ENCODE data around the gene FAAP100. TPM values are rescaled to one million over a fixed set of nuclear protein-coding genes. Genes with fewer than 3 reads are reported as not detected.
"Not testable (repeated sequence)": the region's sequence is repeated elsewhere in the genome, so short reads cannot be mapped to it uniquely, and the experiment has no call there.

The FAAP100 gene
- total and polyA plus RNA-seq, 2 experiments from 2014 or later = 51.2 to 65.6 TPM

DNA sequence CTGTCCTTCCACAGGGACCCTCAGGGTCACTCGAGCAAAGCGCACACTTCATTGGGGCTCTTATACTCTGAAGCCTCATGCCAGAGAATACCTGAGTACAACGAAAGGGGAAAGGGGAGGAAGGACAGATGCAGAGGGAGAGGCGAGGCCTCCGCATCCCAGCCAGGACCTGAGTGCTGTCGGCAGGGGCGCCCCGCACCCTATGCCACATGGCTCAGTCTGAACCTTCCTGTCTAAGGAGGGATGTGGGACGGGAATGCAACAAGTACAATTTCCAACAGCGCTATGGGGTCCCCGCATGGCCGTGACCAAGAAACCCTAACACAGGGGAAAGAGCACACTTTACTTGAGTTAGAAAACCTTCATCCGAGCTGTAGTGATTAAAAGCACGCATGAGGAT is 39.8 kb upstream of the FAAP100 start:
- H3K27ac ChIP-seq = no peak overlapping the region
- H3K4me1 ChIP-seq (ENCODE audit: low read depth) = no peaks in the 10 kb centered on the region
- TF ChIP-seq, protein P1, sequence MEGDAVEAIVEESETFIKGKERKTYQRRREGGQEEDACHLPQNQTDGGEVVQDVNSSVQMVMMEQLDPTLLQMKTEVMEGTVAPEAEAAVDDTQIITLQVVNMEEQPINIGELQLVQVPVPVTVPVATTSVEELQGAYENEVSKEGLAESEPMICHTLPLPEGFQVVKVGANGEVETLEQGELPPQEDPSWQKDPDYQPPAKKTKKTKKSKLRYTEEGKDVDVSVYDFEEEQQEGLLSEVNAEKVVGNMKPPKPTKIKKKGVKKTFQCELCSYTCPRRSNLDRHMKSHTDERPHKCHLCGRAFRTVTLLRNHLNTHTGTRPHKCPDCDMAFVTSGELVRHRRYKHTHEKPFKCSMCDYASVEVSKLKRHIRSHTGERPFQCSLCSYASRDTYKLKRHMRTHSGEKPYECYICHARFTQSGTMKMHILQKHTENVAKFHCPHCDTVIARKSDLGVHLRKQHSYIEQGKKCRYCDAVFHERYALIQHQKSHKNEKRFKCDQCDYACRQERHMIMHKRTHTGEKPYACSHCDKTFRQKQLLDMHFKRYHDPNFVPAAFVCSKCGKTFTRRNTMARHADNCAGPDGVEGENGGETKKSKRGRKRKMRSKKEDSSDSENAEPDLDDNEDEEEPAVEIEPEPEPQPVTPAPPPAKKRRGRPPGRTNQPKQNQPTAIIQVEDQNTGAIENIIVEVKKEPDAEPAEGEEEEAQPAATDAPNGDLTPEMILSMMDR (IDR thresholded peaks at IDR 0.05; ENCODE audit: low read depth, low read length) = no peak
- H3K4me3 ChIP-seq = no peak overlapping the region
- DNase-seq (ENCODE audit: low read depth in 1 of 2, low spot score in 1 of 2) = no peak
- no peaks in the 10 kb centered on the region for H3K9me3 ChIP-seq (ENCODE audit: low read depth)
- no peaks in the 10 kb centered on the region for H3K27me3 ChIP-seq
- peaks cover 67% of the 10 kb centered on the region for H3K36me3 ChIP-seq

DNA sequence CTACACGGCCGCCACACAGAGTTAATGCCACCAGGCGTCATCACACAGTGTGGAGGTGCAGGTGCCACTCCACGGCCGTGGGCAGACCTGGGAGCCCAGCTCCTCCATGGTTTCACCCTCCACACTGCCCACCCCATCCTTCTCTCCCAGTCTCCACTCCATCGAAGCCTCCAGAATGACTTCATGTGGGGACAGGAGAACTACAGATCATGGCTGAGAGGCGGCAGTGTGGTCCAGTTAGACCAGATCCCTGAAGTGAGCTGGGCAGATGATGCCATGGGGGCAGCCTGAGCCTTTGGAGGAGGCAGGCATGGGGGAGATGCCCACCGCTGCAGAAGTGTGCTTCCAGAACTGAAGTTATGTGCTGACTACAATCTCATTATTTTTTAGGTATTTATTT is 38.0 kb upstream of the FAAP100 start:
- Histone ChIP-seq H3K36me3 (peaks cover 64% of the 10 kb centered on the region), H3K27ac (no peak overlapping the region), H3K4me1 (ENCODE audit: low read depth) (no peaks in the 10 kb centered on the region), H3K9me3 (ENCODE audit: low read depth) (no peaks in the 10 kb centered on the region), H3K4me3 (no peak overlapping the region), H3K27me3 (no peaks in the 10 kb centered on the region)
- TF ChIP-seq, protein P1 (IDR thresholded peaks at IDR 0.05; ENCODE audit: low read depth, low read length) = no peak
- DNase-seq (ENCODE audit: low read depth in 1 of 2, low spot score in 1 of 2) = no peak

DNA sequence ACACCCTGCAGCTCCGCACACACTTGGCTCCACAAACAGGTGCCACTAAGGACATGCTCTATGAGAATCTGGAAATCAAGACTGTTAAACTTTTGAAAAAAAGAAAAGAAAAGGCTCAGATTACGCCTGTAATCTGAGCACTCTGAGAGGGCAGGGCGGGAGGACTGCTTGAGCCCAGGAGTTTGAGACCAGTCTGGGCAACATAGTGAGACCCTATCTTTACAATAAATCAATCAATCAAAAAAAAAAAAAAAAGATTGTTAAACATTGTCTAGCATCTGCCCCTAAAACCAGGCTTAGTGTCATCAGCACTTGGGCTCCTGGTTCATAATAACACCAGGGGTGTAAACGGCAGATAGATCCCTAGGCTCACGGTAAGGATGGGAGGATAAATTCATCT is 37.5 kb upstream of the FAAP100 start:
- H3K36me3 ChIP-seq = peaks cover 59% of the 10 kb centered on the region

DNA sequence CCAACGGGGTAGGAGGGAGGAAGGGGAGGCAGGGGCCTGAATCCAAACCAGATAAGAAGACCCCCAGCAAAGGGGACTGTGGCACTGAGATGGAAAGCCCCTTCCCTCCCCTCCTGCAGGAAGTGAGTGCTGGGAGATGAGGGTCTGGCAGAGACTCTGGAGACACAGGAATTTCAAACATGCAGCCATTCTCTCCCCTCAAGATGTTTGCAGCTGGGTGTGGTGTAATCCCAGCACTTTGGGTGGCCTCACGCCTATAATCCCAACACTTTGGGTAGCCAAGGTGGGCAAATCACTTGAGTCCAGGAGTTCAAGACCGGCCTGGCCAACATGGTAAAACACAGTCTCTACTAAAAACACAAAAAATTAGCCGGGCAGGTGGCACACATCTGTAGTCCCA is 33.9 kb upstream of the FAAP100 start:
- H3K36me3 ChIP-seq = peaks cover 54% of the 10 kb centered on the region
- H3K4me1 ChIP-seq (ENCODE audit: low read depth) = no peaks in the 10 kb centered on the region
- TF ChIP-seq, protein P1 (IDR thresholded peaks at IDR 0.05; ENCODE audit: low read depth, low read length) = no peak

More for the DNA sequence above, 37.5 kb upstream of the FAAP100 start:
- Histone ChIP-seq H3K9me3 (ENCODE audit: low read depth) (no peaks in the 10 kb centered on the region), H3K4me1 (ENCODE audit: low read depth) (no peaks in the 10 kb centered on the region), H3K4me3 (no peak overlapping the region), H3K27me3 (no peaks in the 10 kb centered on the region), H3K27ac (no peak overlapping the region)
- DNase-seq (ENCODE audit: low read depth in 1 of 2, low spot score in 1 of 2) = no peak
- TF ChIP-seq, protein P1 (IDR thresholded peaks at IDR 0.05; ENCODE audit: low read depth, low read length) = no peak

DNA sequence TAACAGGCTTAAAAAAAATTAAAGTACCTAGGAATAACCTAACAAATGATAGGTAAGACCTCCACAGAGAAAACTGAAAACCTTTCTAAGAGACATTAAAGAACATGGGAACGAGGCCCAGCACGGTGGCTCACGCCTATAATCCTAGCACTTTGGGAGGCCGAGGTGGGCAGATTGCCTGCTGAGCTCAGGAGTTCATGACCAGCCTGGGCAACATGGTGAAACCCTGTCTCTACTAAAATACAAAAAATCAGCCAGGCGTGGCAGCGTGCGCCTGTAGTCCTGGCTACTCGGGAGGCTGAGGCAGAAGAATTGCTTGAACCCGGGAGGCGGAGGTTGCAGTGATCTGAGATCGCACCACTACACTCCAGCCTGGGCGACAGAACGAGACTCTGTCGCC is 32.6 kb upstream of the FAAP100 start:
- not testable (repeated sequence) for H3K4me1 ChIP-seq (ENCODE audit: low read depth); H3K9me3 ChIP-seq (ENCODE audit: low read depth); H3K27me3 ChIP-seq; DNase-seq (ENCODE audit: low read depth in 1 of 2, low spot score in 1 of 2); H3K4me3 ChIP-seq; H3K27ac ChIP-seq
- peaks cover 50% of the 10 kb centered on the region for H3K36me3 ChIP-seq

More for the DNA sequence above, 33.9 kb upstream of the FAAP100 start:
- no peaks in the 10 kb centered on the region for H3K27me3 ChIP-seq
- no peak overlapping the region for H3K4me3 ChIP-seq
- no peaks in the 10 kb centered on the region for H3K9me3 ChIP-seq (ENCODE audit: low read depth)
- H3K27ac ChIP-seq = no peak overlapping the region
- no peak for DNase-seq (ENCODE audit: low read depth in 1 of 2, low spot score in 1 of 2)

DNA sequence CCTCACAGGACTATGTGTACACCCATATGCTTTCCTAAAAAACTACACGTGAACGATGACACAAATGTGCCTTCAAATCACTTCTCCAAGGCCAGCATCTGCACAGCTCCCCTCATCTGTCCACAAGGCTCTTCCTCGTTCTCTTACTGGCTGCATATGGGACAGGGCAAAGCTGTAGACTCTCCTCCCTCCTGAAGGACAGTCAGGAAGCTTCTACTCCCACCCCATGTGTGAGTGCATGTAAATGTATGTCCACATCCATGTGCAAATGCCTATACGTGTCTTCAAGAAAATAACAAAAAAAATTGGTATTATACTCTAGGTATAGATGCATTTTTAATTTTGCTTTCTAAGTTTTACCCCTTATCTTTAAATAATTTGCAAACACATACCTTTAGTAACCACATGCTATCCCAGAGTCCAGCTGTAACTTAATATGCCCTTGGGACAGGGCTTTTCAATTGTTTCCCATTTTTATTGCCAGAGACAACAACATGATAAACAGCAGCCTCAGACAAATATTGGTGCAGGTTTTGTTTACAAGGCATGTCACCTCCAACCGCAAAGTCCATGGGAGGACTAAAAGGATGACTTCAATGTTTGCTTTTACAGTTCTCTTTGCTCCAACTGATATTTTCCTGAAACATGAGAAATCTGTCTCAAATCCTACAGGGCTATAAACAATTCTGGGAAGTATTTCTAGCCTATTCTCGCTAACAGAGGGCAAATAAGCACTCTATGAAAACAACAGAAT is 31.6 kb upstream of the FAAP100 start:
- Histone ChIP-seq H3K4me3 (no peak overlapping the region), H3K36me3 (peaks cover 47% of the 10 kb centered on the region), H3K27me3 (no peaks in the 10 kb centered on the region), H3K4me1 (ENCODE audit: low read depth) (peaks cover 6% of the 10 kb centered on the region), H3K9me3 (ENCODE audit: low read depth) (no peaks in the 10 kb centered on the region), H3K27ac (no peak overlapping the region)
- TF ChIP-seq, protein P1 (IDR thresholded peaks at IDR 0.05; ENCODE audit: low read depth, low read length) = no peak
- DNase-seq (ENCODE audit: low read depth in 1 of 2, low spot score in 1 of 2) = no peak
